WTC11 (cell line): ENCODE measurements around the gene ZBTB48. TPM values are rescaled to one million over a fixed set of nuclear protein-coding genes. Genes with fewer than 3 reads are reported as not detected.

Experiments used
- ATAC-seq: fragments of 200-7000 bp; cut with Tn5 transposase; 2 replicates; pipeline ENCODE4 v1.10.0; 2021; ENCODE audit warnings: mild to moderate bottlenecking, moderate library complexity
- CTCF ChIA-PET: fragments of 300-600 bp; sonication (Branson Sonifier 250); formaldehyde crosslinking; loops from one replicate; lab custom pipeline; 2021; ENCODE audit warnings: antibody characterized with exemption; lab: Charles Lee
- POLR2A ChIA-PET: fragments of 350-600 bp; sonication (Branson Sonifier 250); formaldehyde crosslinking; loops from one replicate; lab custom pipeline; 2021; ENCODE audit warnings: antibody characterized with exemption; lab: Charles Lee
- DNase-seq: peaks from one replicate; pipeline ENCODE4 v3.0.0; 2021; ENCODE audit warnings: low spot score
- H3K27ac Mint-ChIP-seq: 2 replicates; pipeline ENCODE4 v1.8.0; 2021; ENCODE audit warnings: mixed read lengths
- H3K27me3 Mint-ChIP-seq: 2 replicates; pipeline ENCODE4 v1.8.0; 2021; ENCODE audit warnings: low read depth, mild to moderate bottlenecking, moderate library complexity, mixed read lengths
- H3K36me3 Mint-ChIP-seq: 2 replicates; pipeline ENCODE4 v1.8.0; 2021; ENCODE audit warnings: mixed read lengths
- H3K4me1 Mint-ChIP-seq: 2 replicates; pipeline ENCODE4 v1.8.0; 2022; ENCODE audit warnings: mixed read lengths
- H3K4me3 Mint-ChIP-seq: 2 replicates; pipeline ENCODE4 v1.8.0; 2021; ENCODE audit warnings: mild to moderate bottlenecking, moderate library complexity, mixed read lengths
- H3K9me3 Mint-ChIP-seq: 2 replicates; pipeline ENCODE4 v1.8.0; 2021; ENCODE audit warnings: mixed read lengths
- CREM ChIP-seq: sonication (generic); formaldehyde crosslinking; IDR thresholded peaks from 2 replicates; pipeline ENCODE4 v1.8.1; 2022; ENCODE audit warnings: mild to moderate bottlenecking, missing genetic modification reagents, moderate library complexity
- EMX1 ChIP-seq: fragments of 250-450 bp; sonication (Bioruptor Pico); IDR thresholded peaks from 2 replicates; pipeline ENCODE4 v1.8.0; 2021; ENCODE audit warnings: mild to moderate bottlenecking
- FOXP1 ChIP-seq: sonication (generic); formaldehyde crosslinking; IDR thresholded peaks from 2 replicates; pipeline ENCODE4 v1.8.0; 2022; ENCODE audit warnings: missing genetic modification reagents, mild to moderate bottlenecking, moderate library complexity, borderline replicate concordance
- MYBL2 ChIP-seq: sonication (generic); formaldehyde crosslinking; IDR thresholded peaks from 2 replicates; pipeline ENCODE4 v1.8.1; 2023; ENCODE audit warnings: mild to moderate bottlenecking, moderate library complexity, missing genetic modification reagents
- NR2C2 ChIP-seq: sonication (generic); formaldehyde crosslinking; IDR thresholded peaks from 2 replicates; pipeline ENCODE4 v1.8.0; 2022; ENCODE audit warnings: mild to moderate bottlenecking, missing genetic modification reagents
- NR3C1 ChIP-seq: sonication (generic); formaldehyde crosslinking; conservative IDR thresholded peaks from 2 replicates; pipeline ENCODE4 v1.8.1; 2023; ENCODE audit warnings: low read depth, mild to moderate bottlenecking, missing genetic modification reagents
- ZNF263 ChIP-seq: sonication (generic); formaldehyde crosslinking; IDR thresholded peaks from 2 replicates; pipeline ENCODE4 v1.8.1; 2022; ENCODE audit warnings: low read depth, mild to moderate bottlenecking, moderate library complexity, missing genetic modification reagents
- ZNF396 ChIP-seq: fragments of 250-450 bp; sonication (Bioruptor Pico); IDR thresholded peaks from 2 replicates; pipeline ENCODE4 v1.8.0; 2021; ENCODE audit warnings: mild to moderate bottlenecking, moderate library complexity, borderline replicate concordance
- total RNA-seq: library from RNA; stranded (reverse); gene quantifications from 3 replicates; pipeline ENCODE4 v1.2.3, GENCODE V29; 2021
- TF ChIP-seq, protein P1 (sequence below): sonication (generic); formaldehyde crosslinking; IDR thresholded peaks from 2 replicates; pipeline ENCODE4 v1.8.0; 2023; ENCODE audit warnings: mild to moderate bottlenecking, missing genetic modification reagents
- TF ChIP-seq, protein P2 (sequence below): sonication (generic); formaldehyde crosslinking; IDR thresholded peaks from 2 replicates; pipeline ENCODE4 v1.8.1; 2022; ENCODE audit warnings: mild to moderate bottlenecking, missing genetic modification reagents, moderate library complexity, borderline replicate concordance
- TF ChIP-seq, protein P3 (sequence below): sonication (generic); formaldehyde crosslinking; IDR thresholded peaks from 2 replicates; pipeline ENCODE4 v1.8.1; 2022; ENCODE audit warnings: low read depth, missing genetic modification reagents, borderline replicate concordance
- TF ChIP-seq, protein P4 (sequence below): sonication (generic); formaldehyde crosslinking; IDR thresholded peaks from 2 replicates; pipeline ENCODE4 v1.8.1; 2023; ENCODE audit warnings: mild to moderate bottlenecking, missing genetic modification reagents
- TF ChIP-seq, protein P5 (sequence below): sonication (generic); formaldehyde crosslinking; IDR thresholded peaks from 2 replicates; pipeline ENCODE4 v1.8.1; 2023; ENCODE audit warnings: mild to moderate bottlenecking, missing genetic modification reagents, moderate library complexity
- TF ChIP-seq, protein P6 (sequence below): sonication (generic); formaldehyde crosslinking; IDR thresholded peaks from 2 replicates; pipeline ENCODE4 v1.8.1; 2022; ENCODE audit warnings: mild to moderate bottlenecking, moderate library complexity, missing genetic modification reagents
- TF ChIP-seq, protein P7 (sequence below): fragments of 250-450 bp; sonication (Bioruptor Pico); IDR thresholded peaks from 2 replicates; pipeline ENCODE4 v1.9.0; 2021; ENCODE audit warnings: mild to moderate bottlenecking, borderline replicate concordance

Gene ZBTB48
- total RNA-seq, 1 experiment from 2014 or later, result 29.1 TPM

DNA sequence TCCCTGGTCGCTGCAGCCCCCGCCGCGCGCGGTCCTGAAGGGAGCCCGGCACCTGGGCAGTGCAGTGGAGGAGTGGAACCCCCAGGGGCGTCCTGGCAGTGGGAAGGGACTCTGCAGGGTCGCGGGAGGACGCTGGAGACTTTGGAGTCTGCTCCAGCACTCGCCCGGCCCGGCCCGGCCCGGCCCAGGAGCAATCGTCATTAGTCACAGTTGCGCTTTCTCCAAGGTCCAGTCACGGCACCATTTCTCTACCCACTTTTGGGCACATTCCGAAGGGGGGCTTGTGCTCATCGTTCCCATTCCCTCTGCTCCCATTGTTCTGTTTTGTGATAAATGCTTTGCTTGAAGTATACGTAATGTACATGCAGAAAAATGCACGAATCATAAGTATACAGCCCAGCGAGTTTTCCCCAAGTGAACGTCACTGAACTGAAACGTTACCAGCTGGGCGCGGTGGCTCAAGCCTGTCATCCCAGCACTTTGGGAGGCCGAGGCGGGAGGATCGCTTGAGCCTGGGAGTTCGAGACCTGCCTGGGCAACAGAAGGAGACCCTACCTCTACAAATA lies 45.9 kb downstream of the ZBTB48 start:
- peak overlapping the region; percentile 41; the same call in 1 of the 2 replicates for H3K27ac Mint-ChIP-seq
- H3K36me3 Mint-ChIP-seq, result peaks cover 44% of the 10 kb centered on the region
- TF ChIP-seq CREM (CRISPR knock-in tag) (no peak), FOXP1 (CRISPR knock-in tag) (0 out of 2 replicates have a peak, but pooled peaks have one; percentile 5)
- no peaks in the 10 kb centered on the region for H3K9me3 Mint-ChIP-seq
- DNase-seq (no peak), ATAC-seq (no peak)
- peak overlapping the region; percentile 89 for H3K4me3 Mint-ChIP-seq
- no peaks in the 10 kb centered on the region; the same call in 1 of the 2 replicates for H3K27me3 Mint-ChIP-seq
- ChIA-PET POLR2A (interaction anchor here (1.1 kb wide), 1 partner anchor 21 kb away, joined by 3 read pairs; no protein-coding TSS in a partner anchor), CTCF (interaction anchor here (0.7 to 2.5 kb wide), 5 partner anchors 9 to 770 kb away, joined by 3 to 8 read pairs (median 8); no protein-coding TSS in a partner anchor)
- H3K4me1 Mint-ChIP-seq, result peaks cover 14% of the 10 kb centered on the region

DNA sequence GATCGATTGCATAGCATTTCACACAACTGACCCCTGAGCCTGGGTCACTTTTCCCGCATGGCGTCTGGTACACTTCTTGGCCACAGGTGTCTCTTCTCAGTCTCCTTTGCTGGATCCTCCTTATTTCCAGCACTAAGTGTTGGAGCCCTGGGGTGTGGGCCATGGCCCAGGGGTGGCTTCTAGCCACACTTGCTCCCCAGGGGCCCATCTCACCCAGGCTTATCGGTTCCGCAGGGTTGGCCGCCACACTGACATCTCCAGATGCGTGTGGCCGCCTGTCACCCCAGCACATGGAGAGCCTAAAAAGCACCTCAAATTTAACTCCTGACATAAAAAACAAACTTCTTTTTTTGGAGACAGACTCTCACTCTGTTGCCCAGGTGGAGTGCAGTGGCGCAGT lies 47.2 kb downstream of the ZBTB48 start:
- Mint-ChIP-seq H3K27me3 (no peaks in the 10 kb centered on the region; the same call in 1 of the 2 replicates), H3K4me1 (peaks cover 14% of the 10 kb centered on the region), H3K9me3 (no peaks in the 10 kb centered on the region), H3K36me3 (peaks cover 34% of the 10 kb centered on the region), H3K4me3 (peak overlapping the region; percentile 89), H3K27ac (0 out of 2 replicates have a peak overlapping the region, but pooled peaks have one; percentile 9)
- DNase-seq (no peak), ATAC-seq (no peak)
- CTCF ChIA-PET, result no interaction called here
- POLR2A ChIA-PET, result no interaction called here
- no peak for TF ChIP-seq NR2C2 (CRISPR knock-in tag)
- TF ChIP-seq EMX1 (CRISPR knock-in tag), result no peak
- TF ChIP-seq, protein P1, sequence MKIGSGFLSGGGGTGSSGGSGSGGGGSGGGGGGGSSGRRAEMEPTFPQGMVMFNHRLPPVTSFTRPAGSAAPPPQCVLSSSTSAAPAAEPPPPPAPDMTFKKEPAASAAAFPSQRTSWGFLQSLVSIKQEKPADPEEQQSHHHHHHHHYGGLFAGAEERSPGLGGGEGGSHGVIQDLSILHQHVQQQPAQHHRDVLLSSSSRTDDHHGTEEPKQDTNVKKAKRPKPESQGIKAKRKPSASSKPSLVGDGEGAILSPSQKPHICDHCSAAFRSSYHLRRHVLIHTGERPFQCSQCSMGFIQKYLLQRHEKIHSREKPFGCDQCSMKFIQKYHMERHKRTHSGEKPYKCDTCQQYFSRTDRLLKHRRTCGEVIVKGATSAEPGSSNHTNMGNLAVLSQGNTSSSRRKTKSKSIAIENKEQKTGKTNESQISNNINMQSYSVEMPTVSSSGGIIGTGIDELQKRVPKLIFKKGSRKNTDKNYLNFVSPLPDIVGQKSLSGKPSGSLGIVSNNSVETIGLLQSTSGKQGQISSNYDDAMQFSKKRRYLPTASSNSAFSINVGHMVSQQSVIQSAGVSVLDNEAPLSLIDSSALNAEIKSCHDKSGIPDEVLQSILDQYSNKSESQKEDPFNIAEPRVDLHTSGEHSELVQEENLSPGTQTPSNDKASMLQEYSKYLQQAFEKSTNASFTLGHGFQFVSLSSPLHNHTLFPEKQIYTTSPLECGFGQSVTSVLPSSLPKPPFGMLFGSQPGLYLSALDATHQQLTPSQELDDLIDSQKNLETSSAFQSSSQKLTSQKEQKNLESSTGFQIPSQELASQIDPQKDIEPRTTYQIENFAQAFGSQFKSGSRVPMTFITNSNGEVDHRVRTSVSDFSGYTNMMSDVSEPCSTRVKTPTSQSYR (CRISPR knock-in tag), result no peak
- TF ChIP-seq, protein P2, sequence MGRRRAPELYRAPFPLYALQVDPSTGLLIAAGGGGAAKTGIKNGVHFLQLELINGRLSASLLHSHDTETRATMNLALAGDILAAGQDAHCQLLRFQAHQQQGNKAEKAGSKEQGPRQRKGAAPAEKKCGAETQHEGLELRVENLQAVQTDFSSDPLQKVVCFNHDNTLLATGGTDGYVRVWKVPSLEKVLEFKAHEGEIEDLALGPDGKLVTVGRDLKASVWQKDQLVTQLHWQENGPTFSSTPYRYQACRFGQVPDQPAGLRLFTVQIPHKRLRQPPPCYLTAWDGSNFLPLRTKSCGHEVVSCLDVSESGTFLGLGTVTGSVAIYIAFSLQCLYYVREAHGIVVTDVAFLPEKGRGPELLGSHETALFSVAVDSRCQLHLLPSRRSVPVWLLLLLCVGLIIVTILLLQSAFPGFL (CRISPR knock-in tag), result no peak
- TF ChIP-seq, protein P3, sequence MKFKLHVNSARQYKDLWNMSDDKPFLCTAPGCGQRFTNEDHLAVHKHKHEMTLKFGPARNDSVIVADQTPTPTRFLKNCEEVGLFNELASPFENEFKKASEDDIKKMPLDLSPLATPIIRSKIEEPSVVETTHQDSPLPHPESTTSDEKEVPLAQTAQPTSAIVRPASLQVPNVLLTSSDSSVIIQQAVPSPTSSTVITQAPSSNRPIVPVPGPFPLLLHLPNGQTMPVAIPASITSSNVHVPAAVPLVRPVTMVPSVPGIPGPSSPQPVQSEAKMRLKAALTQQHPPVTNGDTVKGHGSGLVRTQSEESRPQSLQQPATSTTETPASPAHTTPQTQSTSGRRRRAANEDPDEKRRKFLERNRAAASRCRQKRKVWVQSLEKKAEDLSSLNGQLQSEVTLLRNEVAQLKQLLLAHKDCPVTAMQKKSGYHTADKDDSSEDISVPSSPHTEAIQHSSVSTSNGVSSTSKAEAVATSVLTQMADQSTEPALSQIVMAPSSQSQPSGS (CRISPR knock-in tag), result no peak
- TF ChIP-seq, protein P4, sequence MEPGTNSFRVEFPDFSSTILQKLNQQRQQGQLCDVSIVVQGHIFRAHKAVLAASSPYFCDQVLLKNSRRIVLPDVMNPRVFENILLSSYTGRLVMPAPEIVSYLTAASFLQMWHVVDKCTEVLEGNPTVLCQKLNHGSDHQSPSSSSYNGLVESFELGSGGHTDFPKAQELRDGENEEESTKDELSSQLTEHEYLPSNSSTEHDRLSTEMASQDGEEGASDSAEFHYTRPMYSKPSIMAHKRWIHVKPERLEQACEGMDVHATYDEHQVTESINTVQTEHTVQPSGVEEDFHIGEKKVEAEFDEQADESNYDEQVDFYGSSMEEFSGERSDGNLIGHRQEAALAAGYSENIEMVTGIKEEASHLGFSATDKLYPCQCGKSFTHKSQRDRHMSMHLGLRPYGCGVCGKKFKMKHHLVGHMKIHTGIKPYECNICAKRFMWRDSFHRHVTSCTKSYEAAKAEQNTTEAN (CRISPR knock-in tag), result no peak
- no peak for TF ChIP-seq NR3C1 (CRISPR knock-in tag)
- TF ChIP-seq, protein P5, sequence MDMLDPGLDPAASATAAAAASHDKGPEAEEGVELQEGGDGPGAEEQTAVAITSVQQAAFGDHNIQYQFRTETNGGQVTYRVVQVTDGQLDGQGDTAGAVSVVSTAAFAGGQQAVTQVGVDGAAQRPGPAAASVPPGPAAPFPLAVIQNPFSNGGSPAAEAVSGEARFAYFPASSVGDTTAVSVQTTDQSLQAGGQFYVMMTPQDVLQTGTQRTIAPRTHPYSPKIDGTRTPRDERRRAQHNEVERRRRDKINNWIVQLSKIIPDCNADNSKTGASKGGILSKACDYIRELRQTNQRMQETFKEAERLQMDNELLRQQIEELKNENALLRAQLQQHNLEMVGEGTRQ (CRISPR knock-in tag), result no peak
- no peak for TF ChIP-seq MYBL2 (CRISPR knock-in tag)
- no peak for TF ChIP-seq ZNF263 (CRISPR knock-in tag)
- TF ChIP-seq, protein P6, sequence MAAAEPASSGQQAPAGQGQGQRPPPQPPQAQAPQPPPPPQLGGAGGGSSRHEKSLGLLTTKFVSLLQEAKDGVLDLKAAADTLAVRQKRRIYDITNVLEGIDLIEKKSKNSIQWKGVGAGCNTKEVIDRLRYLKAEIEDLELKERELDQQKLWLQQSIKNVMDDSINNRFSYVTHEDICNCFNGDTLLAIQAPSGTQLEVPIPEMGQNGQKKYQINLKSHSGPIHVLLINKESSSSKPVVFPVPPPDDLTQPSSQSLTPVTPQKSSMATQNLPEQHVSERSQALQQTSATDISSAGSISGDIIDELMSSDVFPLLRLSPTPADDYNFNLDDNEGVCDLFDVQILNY (CRISPR knock-in tag), result no peak
- no peak for TF ChIP-seq ZNF396
- TF ChIP-seq, protein P7, sequence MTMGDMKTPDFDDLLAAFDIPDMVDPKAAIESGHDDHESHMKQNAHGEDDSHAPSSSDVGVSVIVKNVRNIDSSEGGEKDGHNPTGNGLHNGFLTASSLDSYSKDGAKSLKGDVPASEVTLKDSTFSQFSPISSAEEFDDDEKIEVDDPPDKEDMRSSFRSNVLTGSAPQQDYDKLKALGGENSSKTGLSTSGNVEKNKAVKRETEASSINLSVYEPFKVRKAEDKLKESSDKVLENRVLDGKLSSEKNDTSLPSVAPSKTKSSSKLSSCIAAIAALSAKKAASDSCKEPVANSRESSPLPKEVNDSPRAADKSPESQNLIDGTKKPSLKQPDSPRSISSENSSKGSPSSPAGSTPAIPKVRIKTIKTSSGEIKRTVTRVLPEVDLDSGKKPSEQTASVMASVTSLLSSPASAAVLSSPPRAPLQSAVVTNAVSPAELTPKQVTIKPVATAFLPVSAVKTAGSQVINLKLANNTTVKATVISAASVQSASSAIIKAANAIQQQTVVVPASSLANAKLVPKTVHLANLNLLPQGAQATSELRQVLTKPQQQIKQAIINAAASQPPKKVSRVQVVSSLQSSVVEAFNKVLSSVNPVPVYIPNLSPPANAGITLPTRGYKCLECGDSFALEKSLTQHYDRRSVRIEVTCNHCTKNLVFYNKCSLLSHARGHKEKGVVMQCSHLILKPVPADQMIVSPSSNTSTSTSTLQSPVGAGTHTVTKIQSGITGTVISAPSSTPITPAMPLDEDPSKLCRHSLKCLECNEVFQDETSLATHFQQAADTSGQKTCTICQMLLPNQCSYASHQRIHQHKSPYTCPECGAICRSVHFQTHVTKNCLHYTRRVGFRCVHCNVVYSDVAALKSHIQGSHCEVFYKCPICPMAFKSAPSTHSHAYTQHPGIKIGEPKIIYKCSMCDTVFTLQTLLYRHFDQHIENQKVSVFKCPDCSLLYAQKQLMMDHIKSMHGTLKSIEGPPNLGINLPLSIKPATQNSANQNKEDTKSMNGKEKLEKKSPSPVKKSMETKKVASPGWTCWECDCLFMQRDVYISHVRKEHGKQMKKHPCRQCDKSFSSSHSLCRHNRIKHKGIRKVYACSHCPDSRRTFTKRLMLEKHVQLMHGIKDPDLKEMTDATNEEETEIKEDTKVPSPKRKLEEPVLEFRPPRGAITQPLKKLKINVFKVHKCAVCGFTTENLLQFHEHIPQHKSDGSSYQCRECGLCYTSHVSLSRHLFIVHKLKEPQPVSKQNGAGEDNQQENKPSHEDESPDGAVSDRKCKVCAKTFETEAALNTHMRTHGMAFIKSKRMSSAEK (CRISPR knock-in tag), result no peak
